Retinal pigment epithelial cell (primary cell): ENCODE results near the gene E2F8.

Experiments
- DNase-seq: peaks from one replicate; pipeline ENCODE4 v3.0.0-alpha.2; 2010; ENCODE audit warnings: low read depth
- H3K4me3 ChIP-seq: 2 replicates; pipeline ENCODE4 v1.5.1; 2011; ENCODE audit warnings: mild to moderate bottlenecking, low read length, control low read depth, moderate library complexity
- TF ChIP-seq, protein P1 (sequence below): conservative IDR thresholded peaks from 2 replicates; pipeline ENCODE4 v1.5.1; 2011; ENCODE audit warnings: low read depth, low read length, control low read depth, inconsistent platforms

E2F8 gene

DNA sequence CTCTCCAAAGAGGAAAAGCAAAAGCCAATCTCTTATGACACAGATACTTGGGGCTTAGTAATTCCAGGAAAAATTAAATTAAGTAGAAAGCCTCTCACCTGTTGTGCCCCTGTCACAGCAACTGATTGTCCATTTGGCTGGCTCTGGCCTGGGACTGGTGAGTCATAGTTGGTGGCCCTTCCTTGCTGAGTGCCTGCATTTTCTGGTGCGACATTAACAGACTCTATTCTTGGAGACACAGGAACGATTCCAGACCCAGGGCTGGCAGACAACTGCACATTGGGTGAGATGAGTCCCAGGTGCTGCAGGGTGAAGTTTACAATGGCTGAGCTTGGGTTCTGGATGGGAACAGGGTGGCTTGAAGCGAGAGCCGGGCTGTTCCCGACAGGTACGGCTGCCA lies 15.6 kb downstream of the E2F8 start:
- DNase-seq, result no peak
- no peak overlapping the region for H3K4me3 ChIP-seq
- TF ChIP-seq, protein P1, sequence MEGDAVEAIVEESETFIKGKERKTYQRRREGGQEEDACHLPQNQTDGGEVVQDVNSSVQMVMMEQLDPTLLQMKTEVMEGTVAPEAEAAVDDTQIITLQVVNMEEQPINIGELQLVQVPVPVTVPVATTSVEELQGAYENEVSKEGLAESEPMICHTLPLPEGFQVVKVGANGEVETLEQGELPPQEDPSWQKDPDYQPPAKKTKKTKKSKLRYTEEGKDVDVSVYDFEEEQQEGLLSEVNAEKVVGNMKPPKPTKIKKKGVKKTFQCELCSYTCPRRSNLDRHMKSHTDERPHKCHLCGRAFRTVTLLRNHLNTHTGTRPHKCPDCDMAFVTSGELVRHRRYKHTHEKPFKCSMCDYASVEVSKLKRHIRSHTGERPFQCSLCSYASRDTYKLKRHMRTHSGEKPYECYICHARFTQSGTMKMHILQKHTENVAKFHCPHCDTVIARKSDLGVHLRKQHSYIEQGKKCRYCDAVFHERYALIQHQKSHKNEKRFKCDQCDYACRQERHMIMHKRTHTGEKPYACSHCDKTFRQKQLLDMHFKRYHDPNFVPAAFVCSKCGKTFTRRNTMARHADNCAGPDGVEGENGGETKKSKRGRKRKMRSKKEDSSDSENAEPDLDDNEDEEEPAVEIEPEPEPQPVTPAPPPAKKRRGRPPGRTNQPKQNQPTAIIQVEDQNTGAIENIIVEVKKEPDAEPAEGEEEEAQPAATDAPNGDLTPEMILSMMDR, result no peak

DNA sequence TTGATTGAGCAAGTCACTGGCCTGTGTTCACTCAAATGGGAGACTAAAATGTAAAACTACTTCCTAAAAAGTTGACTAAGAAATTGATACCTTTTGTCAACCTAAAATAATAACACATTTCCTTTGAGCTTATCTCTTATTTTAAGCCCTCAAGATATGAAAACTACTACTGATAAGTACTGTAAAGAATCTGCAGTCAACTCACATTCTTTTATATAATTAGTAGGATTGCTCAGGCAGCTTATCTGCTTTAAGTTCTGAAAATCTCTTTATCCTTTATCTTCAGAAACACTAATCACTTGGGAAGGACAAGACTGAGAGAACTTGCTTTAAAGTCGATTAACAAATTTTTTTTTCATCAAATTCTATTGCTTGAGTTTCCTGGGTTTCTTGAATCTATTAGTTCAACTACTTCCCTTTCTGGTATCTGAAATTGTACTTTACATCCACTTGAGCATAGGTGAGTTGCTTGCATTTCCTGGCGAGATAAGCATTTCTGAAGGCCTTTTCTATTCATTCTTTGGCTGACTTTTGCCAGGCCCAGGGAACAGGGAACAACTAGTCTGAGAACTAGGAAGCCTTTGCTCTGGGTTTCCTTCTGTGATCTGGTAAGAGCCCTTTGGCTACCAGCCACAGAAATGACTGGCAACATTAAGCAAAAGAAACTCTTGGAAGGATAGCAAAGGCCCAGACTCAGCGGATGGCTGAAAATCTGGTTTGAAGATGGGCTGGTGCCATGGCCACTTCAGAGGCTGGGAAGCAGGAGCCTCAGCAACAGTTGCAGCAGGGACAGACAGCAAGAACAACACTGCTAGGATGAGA lies 19.6 kb downstream of the E2F8 start:
- no peak overlapping the region for H3K4me3 ChIP-seq
- TF ChIP-seq, protein P1, result no peak
- peak; percentile 63 for DNase-seq

DNA sequence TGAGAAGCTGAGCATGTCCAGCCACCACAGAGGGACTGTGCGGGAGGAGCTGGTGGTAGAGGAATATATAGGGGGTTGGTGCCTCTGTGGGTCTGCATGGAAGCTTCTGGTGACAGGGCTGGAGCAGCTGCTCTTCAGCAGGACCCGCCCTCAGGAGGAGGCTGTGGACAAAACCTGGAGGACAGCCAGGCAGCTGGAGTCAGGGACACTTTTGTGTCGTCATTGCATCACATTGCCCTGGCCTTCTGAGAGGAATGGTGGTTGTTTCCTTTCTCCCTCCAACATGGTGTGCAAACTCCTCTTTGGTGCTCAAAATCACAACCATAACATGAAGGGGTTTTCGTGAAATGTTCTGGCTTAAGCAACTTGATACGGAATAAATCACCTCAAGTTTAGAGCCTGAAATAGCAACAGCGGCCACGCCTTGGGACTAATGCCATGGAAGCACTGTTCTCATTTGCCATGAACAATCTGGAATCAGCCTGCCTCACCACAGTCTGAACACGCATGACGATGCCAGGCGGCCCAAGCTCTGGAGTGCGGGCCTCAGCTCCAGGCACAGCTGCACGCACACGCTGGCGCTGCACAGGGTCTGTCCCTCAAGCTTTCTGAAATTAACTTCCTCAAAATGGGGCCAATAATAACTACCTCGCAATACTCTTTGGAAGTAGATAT lies 21.8 kb downstream of the E2F8 start:
- H3K4me3 ChIP-seq, result no peak overlapping the region
- DNase-seq, result no peak
- TF ChIP-seq, protein P1, result no peak

DNA sequence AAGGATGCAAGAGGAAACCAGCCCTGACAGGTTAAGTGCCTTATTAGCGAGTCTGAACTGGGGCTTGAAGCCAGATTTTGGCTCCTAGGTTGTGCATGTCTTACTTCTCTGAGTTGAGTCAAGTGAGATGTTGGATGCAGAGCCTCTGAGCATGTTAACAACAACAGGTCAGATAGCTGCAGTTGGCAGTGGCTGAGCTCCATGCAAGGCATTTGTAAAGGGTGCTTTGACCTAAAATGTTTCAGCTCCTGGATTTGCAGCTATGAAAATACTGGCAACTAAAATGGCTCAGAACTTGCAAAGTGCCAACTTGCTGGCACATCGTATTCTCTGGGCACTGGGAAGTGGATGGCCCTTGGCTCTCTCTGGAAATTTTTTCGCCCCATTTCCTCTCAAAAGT lies 22.5 kb downstream of the E2F8 start:
- no peak for DNase-seq
- TF ChIP-seq, protein P1, result no peak
- H3K4me3 ChIP-seq, result no peak overlapping the region

DNA sequence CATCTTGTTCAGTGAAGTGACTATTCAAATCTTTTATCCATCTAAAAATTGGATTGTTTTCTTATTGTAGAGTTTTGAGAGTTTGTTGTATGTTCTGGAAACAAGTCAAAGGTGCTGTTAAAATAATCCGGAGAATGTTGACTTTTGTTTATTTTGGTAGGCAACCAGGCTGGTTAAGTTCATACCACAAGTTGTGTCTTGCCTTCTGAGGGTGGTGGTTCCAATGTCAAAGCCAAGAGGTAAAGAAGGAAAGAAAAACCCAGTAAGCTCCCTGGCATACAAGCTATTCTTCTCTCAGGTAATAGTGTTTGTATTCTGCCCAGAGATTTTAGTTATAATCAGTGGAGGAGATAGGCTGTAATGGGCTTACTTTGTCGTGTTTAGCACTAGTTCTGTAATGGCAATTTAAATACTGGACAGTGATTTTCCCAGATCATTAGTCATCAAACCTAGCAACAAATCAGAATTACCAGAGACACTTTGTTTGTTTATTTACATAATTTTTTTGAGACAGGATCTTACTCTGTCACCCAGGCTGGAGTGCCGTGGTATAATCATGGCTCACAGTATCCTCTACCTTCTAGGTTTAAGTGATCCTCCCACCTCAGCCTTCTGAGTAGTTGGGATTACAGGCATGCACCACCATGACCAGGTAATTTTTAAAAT lies 23.9 kb downstream of the E2F8 start:
- TF ChIP-seq, protein P1, result no peak
- no peak for DNase-seq
- no peak overlapping the region for H3K4me3 ChIP-seq

DNA sequence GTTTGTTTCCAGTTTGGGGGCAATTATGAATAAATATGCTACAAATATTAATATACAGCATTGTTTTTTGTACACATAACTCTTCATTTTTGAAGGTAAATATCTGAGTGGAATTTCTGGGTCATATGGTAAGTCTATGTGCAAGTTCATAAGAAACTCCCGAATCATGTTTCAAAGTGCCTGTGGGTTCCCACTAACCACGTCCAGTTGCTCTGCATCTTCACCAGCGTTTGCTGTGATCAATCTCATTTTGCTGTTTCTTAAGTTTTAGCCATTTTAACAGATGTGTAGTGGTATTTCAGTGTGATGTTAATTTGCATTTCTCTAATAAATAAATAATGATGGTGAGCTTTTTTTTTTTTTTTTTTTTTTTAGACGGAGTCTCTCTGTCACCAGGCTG lies 24.7 kb downstream of the E2F8 start:
- TF ChIP-seq, protein P1, result no peak
- no peak overlapping the region for H3K4me3 ChIP-seq
- no peak for DNase-seq
